ENCODE measurements around the gene ADPRHL1. TPM values are rescaled to one million over a fixed set of nuclear protein-coding genes. Genes with fewer than 3 reads are reported as not detected.

Gene ADPRHL1
- total RNA-seq, 2 donors from 2014 or later = 0.40 to 0.69 TPM

GRCh38 chr13:113365583-113365970 lies 87.7 kb downstream of the ADPRHL1 start:
- ATAC-seq (replicated peaks) = no peak
- Mint-ChIP-seq H3K9me3 (no peaks in the 10 kb centered on the region), H3K4me3 (peak overlapping the region; percentile 27), H3K27me3 (peaks cover 10% of the 10 kb centered on the region), H3K4me1 (no peaks in the 10 kb centered on the region), H3K27ac (no peak overlapping the region), H3K36me3 (ENCODE audit: low read depth) (no peaks in the 10 kb centered on the region)

GRCh38 chr13:113364901-113365582 lies 88.2 kb downstream of the ADPRHL1 start:
- Mint-ChIP-seq H3K27me3 (peaks cover 10% of the 10 kb centered on the region), H3K4me3 (peak overlapping the region; percentile 27), H3K9me3 (no peaks in the 10 kb centered on the region), H3K27ac (no peak overlapping the region), H3K36me3 (ENCODE audit: low read depth) (no peaks in the 10 kb centered on the region), H3K4me1 (no peaks in the 10 kb centered on the region)
- no peak for ATAC-seq (replicated peaks)

- no peak overlapping the region for H3K27ac Mint-ChIP-seq
- ATAC-seq (replicated peaks) = no peak
- H3K36me3 Mint-ChIP-seq (ENCODE audit: low read depth) = no peaks in the 10 kb centered on the region
- no peaks in the 10 kb centered on the region for H3K9me3 Mint-ChIP-seq
- H3K4me1 Mint-ChIP-seq = no peaks in the 10 kb centered on the region
- H3K4me3 Mint-ChIP-seq = no peak overlapping the region
- peaks cover 10% of the 10 kb centered on the region for H3K27me3 Mint-ChIP-seq
Measured at GRCh38 chr13:113364311-113364889, 88.9 kb downstream of the ADPRHL1 start.

GRCh38 chr13:113361406-113361805 lies 91.9 kb downstream of the ADPRHL1 start:
- peak; percentile 49 for ATAC-seq (replicated peaks)

GRCh38 chr13:113360446-113360845 lies 92.8 kb downstream of the ADPRHL1 start:
- Mint-ChIP-seq H3K4me1 (no peaks in the 10 kb centered on the region), H3K36me3 (ENCODE audit: low read depth) (no peaks in the 10 kb centered on the region), H3K27ac (no peak overlapping the region), H3K9me3 (no peaks in the 10 kb centered on the region), H3K27me3 (peaks cover 13% of the 10 kb centered on the region), H3K4me3 (no peak overlapping the region)
- no peak for ATAC-seq (replicated peaks)

More at GRCh38 chr13:113361406-113361805, 91.9 kb downstream of the ADPRHL1 start:
- Mint-ChIP-seq H3K27me3 (peaks cover 14% of the 10 kb centered on the region), H3K4me1 (no peaks in the 10 kb centered on the region), H3K27ac (no peak overlapping the region), H3K4me3 (no peak overlapping the region), H3K36me3 (ENCODE audit: low read depth) (no peaks in the 10 kb centered on the region), H3K9me3 (no peaks in the 10 kb centered on the region)

GRCh38 chr13:113359571-113359970 lies 93.7 kb downstream of the ADPRHL1 start:
- peaks cover 10% of the 10 kb centered on the region for H3K27me3 Mint-ChIP-seq
- no peaks in the 10 kb centered on the region for H3K4me1 Mint-ChIP-seq
- H3K4me3 Mint-ChIP-seq = no peak overlapping the region
- no peaks in the 10 kb centered on the region for H3K36me3 Mint-ChIP-seq (ENCODE audit: low read depth)
- ATAC-seq (replicated peaks) = no peak
- H3K27ac Mint-ChIP-seq = no peak overlapping the region
- no peaks in the 10 kb centered on the region for H3K9me3 Mint-ChIP-seq

GRCh38 chr13:113358653-113359190 lies 94.6 kb downstream of the ADPRHL1 start:
- Mint-ChIP-seq H3K36me3 (ENCODE audit: low read depth) (no peaks in the 10 kb centered on the region), H3K27ac (no peak overlapping the region), H3K4me3 (no peak overlapping the region), H3K27me3 (peaks cover 10% of the 10 kb centered on the region), H3K4me1 (no peaks in the 10 kb centered on the region), H3K9me3 (no peaks in the 10 kb centered on the region)
- ATAC-seq (replicated peaks) = no peak

- Mint-ChIP-seq H3K27ac (no peak overlapping the region), H3K9me3 (no peaks in the 10 kb centered on the region), H3K36me3 (ENCODE audit: low read depth) (no peaks in the 10 kb centered on the region), H3K4me3 (no peak overlapping the region), H3K27me3 (peaks cover 10% of the 10 kb centered on the region), H3K4me1 (no peaks in the 10 kb centered on the region)
- no peak for ATAC-seq (replicated peaks)
Measured at GRCh38 chr13:113357529-113357928, 95.8 kb downstream of the ADPRHL1 start.

- H3K4me1 Mint-ChIP-seq = no peaks in the 10 kb centered on the region
- no peak for ATAC-seq (replicated peaks)
- peaks cover 9% of the 10 kb centered on the region for H3K27me3 Mint-ChIP-seq
- no peak overlapping the region for H3K4me3 Mint-ChIP-seq
- no peak overlapping the region for H3K27ac Mint-ChIP-seq
- H3K9me3 Mint-ChIP-seq = no peaks in the 10 kb centered on the region
- H3K36me3 Mint-ChIP-seq (ENCODE audit: low read depth) = no peaks in the 10 kb centered on the region
Measured at GRCh38 chr13:113356596-113356995, 96.7 kb downstream of the ADPRHL1 start.

- H3K27ac Mint-ChIP-seq = no peak overlapping the region
- H3K4me1 Mint-ChIP-seq = no peaks in the 10 kb centered on the region
- H3K27me3 Mint-ChIP-seq = peaks cover 9% of the 10 kb centered on the region
- H3K36me3 Mint-ChIP-seq (ENCODE audit: low read depth) = no peaks in the 10 kb centered on the region
- H3K9me3 Mint-ChIP-seq = no peaks in the 10 kb centered on the region
- no peak overlapping the region for H3K4me3 Mint-ChIP-seq
- no peak for ATAC-seq (replicated peaks)
Measured at GRCh38 chr13:113355621-113356020, 97.7 kb downstream of the ADPRHL1 start.

GRCh38 chr13:113354831-113355610 lies 98.3 kb downstream of the ADPRHL1 start:
- no peak for ATAC-seq (replicated peaks)
- H3K27me3 Mint-ChIP-seq = peaks cover 9% of the 10 kb centered on the region
- no peak overlapping the region for H3K27ac Mint-ChIP-seq
- no peak overlapping the region for H3K4me3 Mint-ChIP-seq
- no peaks in the 10 kb centered on the region for H3K9me3 Mint-ChIP-seq
- H3K36me3 Mint-ChIP-seq (ENCODE audit: low read depth) = no peaks in the 10 kb centered on the region
- H3K4me1 Mint-ChIP-seq = no peaks in the 10 kb centered on the region

- no peaks in the 10 kb centered on the region for H3K36me3 Mint-ChIP-seq (ENCODE audit: low read depth)
- H3K9me3 Mint-ChIP-seq = no peaks in the 10 kb centered on the region
- no peak overlapping the region for H3K4me3 Mint-ChIP-seq
- H3K4me1 Mint-ChIP-seq = no peaks in the 10 kb centered on the region
- peaks cover 6% of the 10 kb centered on the region for H3K27me3 Mint-ChIP-seq
- no peak for ATAC-seq (replicated peaks)
- H3K27ac Mint-ChIP-seq = no peak overlapping the region
Measured at GRCh38 chr13:113353254-113353653, 100.0 kb downstream of the ADPRHL1 start.

- H3K4me3 Mint-ChIP-seq = no peak overlapping the region
- H3K9me3 Mint-ChIP-seq = no peaks in the 10 kb centered on the region
- ATAC-seq (replicated peaks) = no peak
- peaks cover 6% of the 10 kb centered on the region for H3K27me3 Mint-ChIP-seq
- no peaks in the 10 kb centered on the region for H3K4me1 Mint-ChIP-seq
- no peak overlapping the region for H3K27ac Mint-ChIP-seq
- H3K36me3 Mint-ChIP-seq (ENCODE audit: low read depth) = no peaks in the 10 kb centered on the region
Measured at GRCh38 chr13:113351514-113352026, 101.7 kb downstream of the ADPRHL1 start.

- Mint-ChIP-seq H3K27me3 (peaks cover 6% of the 10 kb centered on the region), H3K36me3 (ENCODE audit: low read depth) (no peaks in the 10 kb centered on the region), H3K27ac (no peak overlapping the region), H3K4me3 (no peak overlapping the region), H3K9me3 (no peaks in the 10 kb centered on the region), H3K4me1 (no peaks in the 10 kb centered on the region)
- no peak for ATAC-seq (replicated peaks)
Measured at GRCh38 chr13:113350938-113351335, 102.4 kb downstream of the ADPRHL1 start.

Data from activated T-helper 17 cell treated with anti-CD3 and anti-CD28 coated beads, Interleukin-2, amount 50 U/mL, for 72 hours (primary cell).